HG02798 (cell line): ENCODE measurements around the gene GABRR2.

Experiments used
- ATAC-seq: cut with Tn5 transposase; IDR thresholded peaks from one replicate; pipeline ENCODE4 v1.9.1; 2021; ENCODE audit warnings: mild to moderate bottlenecking; ENCODE audit not compliant: unreplicated experiment, poor library complexity

Gene GABRR2

GRCh38 chr6:89328976-89329375 lies 13.9 kb upstream of the GABRR2 start:
- ATAC-seq = no peak

- no peak for ATAC-seq
Observed at GRCh38 chr6:89324304-89324703, 9.2 kb upstream of the GABRR2 start.

- ATAC-seq = no peak
Observed at GRCh38 chr6:89323511-89323971, 8.4 kb upstream of the GABRR2 start.

GRCh38 chr6:89321131-89321970 lies 6.3 kb upstream of the GABRR2 start:
- no peak for ATAC-seq

GRCh38 chr6:89320012-89320559 lies 5.0 kb upstream of the GABRR2 start:
- no peak for ATAC-seq

GRCh38 chr6:89317067-89317466 lies 2.0 kb upstream of the GABRR2 start:
- no peak for ATAC-seq

- no peak for ATAC-seq
Observed at GRCh38 chr6:89314692-89315091, 407 bp downstream of the GABRR2 start.

GRCh38 chr6:89313006-89313405 lies 2.1 kb downstream of the GABRR2 start:
- no peak for ATAC-seq

- no peak for ATAC-seq
Observed at GRCh38 chr6:89311853-89312531, 3.1 kb downstream of the GABRR2 start.

- no peak for ATAC-seq
Observed at GRCh38 chr6:89311530-89311852, 3.6 kb downstream of the GABRR2 start.

- ATAC-seq = no peak
Observed at GRCh38 chr6:89310929-89311328, 4.2 kb downstream of the GABRR2 start.

- no peak for ATAC-seq
Observed at GRCh38 chr6:89308525-89309395, 6.3 kb downstream of the GABRR2 start.

- peak; percentile 65 for ATAC-seq
Observed at GRCh38 chr6:89304517-89304916, 10.6 kb downstream of the GABRR2 start.

GRCh38 chr6:89302936-89303335 lies 12.2 kb downstream of the GABRR2 start:
- no peak for ATAC-seq

- ATAC-seq = no peak
Observed at GRCh38 chr6:89302195-89302770, 12.8 kb downstream of the GABRR2 start.

GRCh38 chr6:89301586-89302194 lies 13.4 kb downstream of the GABRR2 start:
- ATAC-seq = no peak

GRCh38 chr6:89299466-89299850 lies 15.6 kb downstream of the GABRR2 start:
- ATAC-seq = no peak

GRCh38 chr6:89298680-89299465 lies 16.2 kb downstream of the GABRR2 start:
- ATAC-seq = peak; percentile 67
